HEK293 (cell line): Measurements from ENCODE around the gene SLC36A3.

Experiments
- CTCF ChIA-PET: fragments of 350-600 bp; formaldehyde crosslinking; extraction: SDS; loops from one replicate; lab custom pipeline; 2021; ENCODE audit warnings: antibody characterized with exemption; lab: Yijun Ruan, JAX
- POLR2A ChIA-PET: fragments of 300-600 bp; formaldehyde crosslinking; extraction: SDS; loops from one replicate; lab custom pipeline; 2020; ENCODE audit warnings: antibody characterized with exemption, inconsistent platforms; lab: Yijun Ruan, JAX
- H3K27ac ChIP-seq: fragments of 200-500 bp; sonication (Bioruptor generic); 2 replicates; pipeline ENCODE4 v1.5.1; 2014; ENCODE audit warnings: low read depth, low read length, control low read depth, inconsistent platforms; ENCODE audit errors: extremely low read depth
- H3K36me3 ChIP-seq, 2 experiments: fragments of 200-500 bp in 1 of 2; sonication (Bioruptor generic) in 1 of 2; 1 replicate in 1 of 2; 2 replicates in 1 of 2; pipeline ENCODE4 v1.5.1; 2014 to 2017; ENCODE audit warnings: inconsistent platforms in 2 of 2, low read length in 2 of 2; ENCODE audit not compliant: control insufficient read depth in 2 of 2, insufficient read depth in 1 of 2
- H3K4me1 ChIP-seq: fragments of 200-500 bp; sonication (Bioruptor generic); 2 replicates; pipeline ENCODE4 v1.5.1; 2014; ENCODE audit warnings: mild to moderate bottlenecking, low read length, inconsistent platforms; ENCODE audit not compliant: control insufficient read depth, insufficient read depth
- H3K4me3 ChIP-seq: 2 replicates; pipeline ENCODE4 v1.5.1; 2011; ENCODE audit warnings: low read depth, mild to moderate bottlenecking, control low read depth, low read length, moderate library complexity
- H3K9me3 ChIP-seq: fragments of 200-500 bp; sonication (Bioruptor generic); 2 replicates; pipeline ENCODE4 v1.5.1; 2014; ENCODE audit warnings: low read depth, low read length, inconsistent platforms; ENCODE audit not compliant: control insufficient read depth, insufficient read depth
- GFI1B ChIP-seq: fragments of 450-650 bp; formaldehyde crosslinking; IDR thresholded peaks from 2 replicates; pipeline ENCODE4 v1.5.1; 2016; ENCODE audit warnings: missing biosample characterization, missing genetic modification characterization
- HOXD13 ChIP-seq: sonication (generic); formaldehyde crosslinking; IDR thresholded peaks from 2 replicates; pipeline ENCODE4 v1.8.0; 2022; ENCODE audit warnings: missing genetic modification reagents, borderline replicate concordance
- KLF8 ChIP-seq: fragments of 450-650 bp; formaldehyde crosslinking; IDR thresholded peaks from 2 replicates; pipeline ENCODE4 v1.5.1; 2016; ENCODE audit warnings: missing biosample characterization, missing genetic modification characterization
- SCRT2 ChIP-seq: fragments of 450-650 bp; formaldehyde crosslinking; IDR thresholded peaks from 2 replicates; pipeline ENCODE4 v1.5.1; 2016; ENCODE audit warnings: missing biosample characterization, missing genetic modification characterization
- TCF7L2 ChIP-seq: IDR thresholded peaks from 2 replicates; pipeline ENCODE4 v1.6.1; 2011; ENCODE audit warnings: low read depth, mild to moderate bottlenecking, inconsistent platforms, low read length, moderate library complexity, borderline replicate concordance
- ZFP3 ChIP-seq: fragments of 450-650 bp; formaldehyde crosslinking; IDR thresholded peaks from 2 replicates; pipeline ENCODE4 v1.5.1; 2016; ENCODE audit warnings: low read depth, missing biosample characterization, missing genetic modification characterization
- ZNF112 ChIP-seq: fragments of 450-650 bp; formaldehyde crosslinking; IDR thresholded peaks from 2 replicates; pipeline ENCODE4 v1.5.0; 2017; ENCODE audit warnings: missing biosample characterization, missing genetic modification characterization
- ZNF169 ChIP-seq: fragments of 450-650 bp; formaldehyde crosslinking; IDR thresholded peaks from 2 replicates; pipeline ENCODE4 v1.5.1; 2016; ENCODE audit warnings: missing biosample characterization, missing genetic modification characterization
- ZNF302 ChIP-seq: fragments of 450-650 bp; formaldehyde crosslinking; IDR thresholded peaks from 2 replicates; pipeline ENCODE4 v1.5.1; 2016; ENCODE audit warnings: missing biosample characterization, missing genetic modification characterization, low read depth
- ZNF324 ChIP-seq: fragments of 450-650 bp; formaldehyde crosslinking; IDR thresholded peaks from 2 replicates; pipeline ENCODE4 v1.5.1; 2016; ENCODE audit warnings: missing biosample characterization, missing genetic modification characterization
- ZNF341 ChIP-seq: fragments of 450-650 bp; formaldehyde crosslinking; IDR thresholded peaks from 2 replicates; pipeline ENCODE4; 2016; ENCODE audit warnings: low read depth, missing biosample characterization, missing genetic modification characterization
- ZNF514 ChIP-seq: fragments of 450-650 bp; formaldehyde crosslinking; IDR thresholded peaks from 2 replicates; pipeline ENCODE4 v1.5.1; 2016; ENCODE audit warnings: missing biosample characterization, missing genetic modification characterization
- ZNF76 ChIP-seq: fragments of 450-650 bp; formaldehyde crosslinking; IDR thresholded peaks from 2 replicates; pipeline ENCODE4; 2016; ENCODE audit warnings: low read depth, missing biosample characterization, missing genetic modification characterization, borderline replicate concordance
- TF ChIP-seq, protein P1 (sequence below): fragments of 450-650 bp; formaldehyde crosslinking; IDR thresholded peaks from 2 replicates; pipeline ENCODE4 v1.5.1; 2016; ENCODE audit warnings: missing biosample characterization, missing genetic modification characterization
- TF ChIP-seq, protein P2 (sequence below): fragments of 450-650 bp; formaldehyde crosslinking; IDR thresholded peaks from 2 replicates; pipeline ENCODE4 v1.5.1; 2016; ENCODE audit warnings: missing biosample characterization, missing genetic modification characterization
- TF ChIP-seq, protein P3 (sequence below): fragments of 450-650 bp; formaldehyde crosslinking; IDR thresholded peaks from 2 replicates; pipeline ENCODE4 v1.5.1; 2016; ENCODE audit warnings: missing biosample characterization, missing genetic modification characterization
- TF ChIP-seq, protein P4 (sequence below): fragments of 450-650 bp; formaldehyde crosslinking; IDR thresholded peaks from 2 replicates; pipeline ENCODE4 v1.5.1; 2016; ENCODE audit warnings: missing biosample characterization, missing genetic modification characterization, borderline replicate concordance
- TF ChIP-seq, protein P5 (sequence below): fragments of 450-650 bp; formaldehyde crosslinking; IDR thresholded peaks from 2 replicates; pipeline ENCODE4 v1.5.1; 2017; ENCODE audit warnings: missing biosample characterization, missing genetic modification characterization
- TF ChIP-seq, protein P6 (sequence below): fragments of 450-650 bp; formaldehyde crosslinking; IDR thresholded peaks from 2 replicates; pipeline ENCODE4 v1.5.0; 2017; ENCODE audit warnings: missing biosample characterization, missing genetic modification characterization, borderline replicate concordance

Gene SLC36A3

DNA sequence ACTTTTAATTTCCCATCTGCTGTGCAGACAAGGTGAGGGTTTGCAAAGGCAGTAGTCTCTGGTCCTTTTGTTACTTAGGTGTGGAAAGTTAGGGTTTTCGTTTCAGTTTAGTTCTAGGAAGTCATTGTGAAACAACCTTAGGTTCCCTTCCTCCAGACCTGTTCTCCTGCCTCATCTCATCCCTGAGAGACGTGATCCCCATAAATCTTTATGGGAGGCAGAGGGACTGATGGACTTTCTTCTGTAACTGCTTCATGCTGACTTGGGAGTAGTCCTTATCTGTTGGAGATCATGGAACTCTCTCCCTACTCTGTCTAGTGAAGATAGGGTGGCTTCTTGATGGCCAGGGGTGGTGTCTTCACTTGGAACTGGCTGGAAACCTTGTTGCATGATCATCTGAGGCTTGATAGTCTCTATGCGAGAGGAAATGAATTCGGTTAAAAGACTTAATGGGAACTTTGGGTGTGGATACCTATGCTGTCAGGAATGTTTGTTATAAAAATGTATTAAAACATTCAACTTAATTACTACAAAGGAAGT is 57.8 kb downstream of the SLC36A3 start (continued):
- TF ChIP-seq, protein P1, sequence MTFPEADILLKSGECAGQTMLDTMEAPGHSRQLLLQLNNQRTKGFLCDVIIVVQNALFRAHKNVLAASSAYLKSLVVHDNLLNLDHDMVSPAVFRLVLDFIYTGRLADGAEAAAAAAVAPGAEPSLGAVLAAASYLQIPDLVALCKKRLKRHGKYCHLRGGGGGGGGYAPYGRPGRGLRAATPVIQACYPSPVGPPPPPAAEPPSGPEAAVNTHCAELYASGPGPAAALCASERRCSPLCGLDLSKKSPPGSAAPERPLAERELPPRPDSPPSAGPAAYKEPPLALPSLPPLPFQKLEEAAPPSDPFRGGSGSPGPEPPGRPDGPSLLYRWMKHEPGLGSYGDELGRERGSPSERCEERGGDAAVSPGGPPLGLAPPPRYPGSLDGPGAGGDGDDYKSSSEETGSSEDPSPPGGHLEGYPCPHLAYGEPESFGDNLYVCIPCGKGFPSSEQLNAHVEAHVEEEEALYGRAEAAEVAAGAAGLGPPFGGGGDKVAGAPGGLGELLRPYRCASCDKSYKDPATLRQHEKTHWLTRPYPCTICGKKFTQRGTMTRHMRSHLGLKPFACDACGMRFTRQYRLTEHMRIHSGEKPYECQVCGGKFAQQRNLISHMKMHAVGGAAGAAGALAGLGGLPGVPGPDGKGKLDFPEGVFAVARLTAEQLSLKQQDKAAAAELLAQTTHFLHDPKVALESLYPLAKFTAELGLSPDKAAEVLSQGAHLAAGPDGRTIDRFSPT (tag by site-specific recombination): no peak
- TF ChIP-seq ZNF341 (tag by site-specific recombination): no peak
- TF ChIP-seq, protein P2, sequence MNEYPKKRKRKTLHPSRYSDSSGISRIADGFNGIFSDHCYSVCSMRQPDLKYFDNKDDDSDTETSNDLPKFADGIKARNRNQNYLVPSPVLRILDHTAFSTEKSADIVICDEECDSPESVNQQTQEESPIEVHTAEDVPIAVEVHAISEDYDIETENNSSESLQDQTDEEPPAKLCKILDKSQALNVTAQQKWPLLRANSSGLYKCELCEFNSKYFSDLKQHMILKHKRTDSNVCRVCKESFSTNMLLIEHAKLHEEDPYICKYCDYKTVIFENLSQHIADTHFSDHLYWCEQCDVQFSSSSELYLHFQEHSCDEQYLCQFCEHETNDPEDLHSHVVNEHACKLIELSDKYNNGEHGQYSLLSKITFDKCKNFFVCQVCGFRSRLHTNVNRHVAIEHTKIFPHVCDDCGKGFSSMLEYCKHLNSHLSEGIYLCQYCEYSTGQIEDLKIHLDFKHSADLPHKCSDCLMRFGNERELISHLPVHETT (tag by site-specific recombination): no peak
- no peak for TF ChIP-seq ZNF302
- TF ChIP-seq, protein P3, sequence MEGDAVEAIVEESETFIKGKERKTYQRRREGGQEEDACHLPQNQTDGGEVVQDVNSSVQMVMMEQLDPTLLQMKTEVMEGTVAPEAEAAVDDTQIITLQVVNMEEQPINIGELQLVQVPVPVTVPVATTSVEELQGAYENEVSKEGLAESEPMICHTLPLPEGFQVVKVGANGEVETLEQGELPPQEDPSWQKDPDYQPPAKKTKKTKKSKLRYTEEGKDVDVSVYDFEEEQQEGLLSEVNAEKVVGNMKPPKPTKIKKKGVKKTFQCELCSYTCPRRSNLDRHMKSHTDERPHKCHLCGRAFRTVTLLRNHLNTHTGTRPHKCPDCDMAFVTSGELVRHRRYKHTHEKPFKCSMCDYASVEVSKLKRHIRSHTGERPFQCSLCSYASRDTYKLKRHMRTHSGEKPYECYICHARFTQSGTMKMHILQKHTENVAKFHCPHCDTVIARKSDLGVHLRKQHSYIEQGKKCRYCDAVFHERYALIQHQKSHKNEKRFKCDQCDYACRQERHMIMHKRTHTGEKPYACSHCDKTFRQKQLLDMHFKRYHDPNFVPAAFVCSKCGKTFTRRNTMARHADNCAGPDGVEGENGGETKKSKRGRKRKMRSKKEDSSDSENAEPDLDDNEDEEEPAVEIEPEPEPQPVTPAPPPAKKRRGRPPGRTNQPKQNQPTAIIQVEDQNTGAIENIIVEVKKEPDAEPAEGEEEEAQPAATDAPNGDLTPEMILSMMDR (tag by site-specific recombination): no peak

DNA sequence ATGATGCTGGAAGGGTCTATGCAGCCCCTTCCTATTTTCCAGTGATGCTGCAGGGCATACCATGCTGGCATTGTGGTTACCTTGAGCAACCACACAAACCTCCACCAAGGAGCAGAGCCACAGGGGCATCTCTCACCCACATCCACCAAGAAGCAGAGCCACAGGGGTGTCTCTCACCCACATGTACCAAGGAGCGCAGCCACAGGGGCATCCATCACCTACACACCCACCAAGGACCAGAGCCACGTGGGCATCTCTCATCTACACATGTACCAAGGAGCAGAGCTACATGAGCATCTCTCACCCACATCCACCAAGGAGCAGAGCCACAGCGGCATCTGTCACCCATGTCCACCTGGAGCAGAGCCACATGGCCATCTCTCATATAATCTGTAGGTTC is 59.4 kb downstream of the SLC36A3 start:
- Histone ChIP-seq H3K4me3 (no peak overlapping the region), H3K4me1 (no peaks in the 10 kb centered on the region), H3K27ac (no peak overlapping the region), H3K9me3 (no peaks in the 10 kb centered on the region), H3K36me3 (no peaks in the 10 kb centered on the region)
- ChIA-PET POLR2A (no interaction called here), CTCF (no interaction called here)
- TF ChIP-seq GFI1B (no peak), TCF7L2 (no peak)

DNA sequence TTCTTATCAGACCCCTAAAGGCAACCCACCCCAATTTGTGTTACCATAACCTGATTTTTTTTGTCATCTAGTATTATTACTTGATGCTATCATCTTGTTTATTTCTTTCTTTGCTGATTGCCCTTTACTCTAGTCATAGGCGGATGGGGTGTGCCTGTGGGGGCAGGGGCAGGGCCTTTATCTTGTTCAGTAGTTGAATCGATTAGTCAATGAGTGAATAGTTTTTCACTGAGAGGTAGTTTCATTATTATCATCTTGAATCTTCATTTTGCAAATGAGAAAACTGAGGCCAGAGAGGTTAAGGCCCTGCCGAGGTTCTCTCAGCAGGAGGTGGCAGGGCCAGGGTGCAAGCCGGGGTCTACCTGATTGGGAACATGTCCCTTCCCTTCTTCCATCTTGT is 60.0 kb downstream of the SLC36A3 start:
- POLR2A ChIA-PET: no interaction called here
- no peak overlapping the region for H3K27ac ChIP-seq
- no peaks in the 10 kb centered on the region for H3K36me3 ChIP-seq
- no peak overlapping the region for H3K4me3 ChIP-seq
- H3K4me1 ChIP-seq: no peaks in the 10 kb centered on the region
- no peaks in the 10 kb centered on the region for H3K9me3 ChIP-seq
- CTCF ChIA-PET: no interaction called here
- TF ChIP-seq ZNF112 (no peak), KLF8 (tag by site-specific recombination) (no peak), SCRT2 (no peak), ZNF514 (tag by site-specific recombination) (no peak), ZNF76 (no peak), ZNF324 (tag by site-specific recombination) (no peak), ZFP3 (tag by site-specific recombination) (no peak), ZNF169 (tag by site-specific recombination) (no peak), HOXD13 (CRISPR knock-in tag) (no peak)
- TF ChIP-seq, protein P4, sequence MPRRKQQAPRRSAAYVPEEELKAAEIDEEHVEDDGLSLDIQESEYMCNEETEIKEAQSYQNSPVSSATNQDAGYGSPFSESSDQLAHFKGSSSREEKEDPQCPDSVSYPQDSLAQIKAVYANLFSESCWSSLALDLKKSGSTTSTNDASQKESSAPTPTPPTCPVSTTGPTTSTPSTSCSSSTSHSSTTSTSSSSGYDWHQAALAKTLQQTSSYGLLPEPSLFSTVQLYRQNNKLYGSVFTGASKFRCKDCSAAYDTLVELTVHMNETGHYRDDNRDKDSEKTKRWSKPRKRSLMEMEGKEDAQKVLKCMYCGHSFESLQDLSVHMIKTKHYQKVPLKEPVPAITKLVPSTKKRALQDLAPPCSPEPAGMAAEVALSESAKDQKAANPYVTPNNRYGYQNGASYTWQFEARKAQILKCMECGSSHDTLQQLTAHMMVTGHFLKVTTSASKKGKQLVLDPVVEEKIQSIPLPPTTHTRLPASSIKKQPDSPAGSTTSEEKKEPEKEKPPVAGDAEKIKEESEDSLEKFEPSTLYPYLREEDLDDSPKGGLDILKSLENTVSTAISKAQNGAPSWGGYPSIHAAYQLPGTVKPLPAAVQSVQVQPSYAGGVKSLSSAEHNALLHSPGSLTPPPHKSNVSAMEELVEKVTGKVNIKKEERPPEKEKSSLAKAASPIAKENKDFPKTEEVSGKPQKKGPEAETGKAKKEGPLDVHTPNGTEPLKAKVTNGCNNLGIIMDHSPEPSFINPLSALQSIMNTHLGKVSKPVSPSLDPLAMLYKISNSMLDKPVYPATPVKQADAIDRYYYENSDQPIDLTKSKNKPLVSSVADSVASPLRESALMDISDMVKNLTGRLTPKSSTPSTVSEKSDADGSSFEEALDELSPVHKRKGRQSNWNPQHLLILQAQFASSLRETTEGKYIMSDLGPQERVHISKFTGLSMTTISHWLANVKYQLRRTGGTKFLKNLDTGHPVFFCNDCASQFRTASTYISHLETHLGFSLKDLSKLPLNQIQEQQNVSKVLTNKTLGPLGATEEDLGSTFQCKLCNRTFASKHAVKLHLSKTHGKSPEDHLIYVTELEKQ (tag by site-specific recombination): no peak
- TF ChIP-seq, protein P5, sequence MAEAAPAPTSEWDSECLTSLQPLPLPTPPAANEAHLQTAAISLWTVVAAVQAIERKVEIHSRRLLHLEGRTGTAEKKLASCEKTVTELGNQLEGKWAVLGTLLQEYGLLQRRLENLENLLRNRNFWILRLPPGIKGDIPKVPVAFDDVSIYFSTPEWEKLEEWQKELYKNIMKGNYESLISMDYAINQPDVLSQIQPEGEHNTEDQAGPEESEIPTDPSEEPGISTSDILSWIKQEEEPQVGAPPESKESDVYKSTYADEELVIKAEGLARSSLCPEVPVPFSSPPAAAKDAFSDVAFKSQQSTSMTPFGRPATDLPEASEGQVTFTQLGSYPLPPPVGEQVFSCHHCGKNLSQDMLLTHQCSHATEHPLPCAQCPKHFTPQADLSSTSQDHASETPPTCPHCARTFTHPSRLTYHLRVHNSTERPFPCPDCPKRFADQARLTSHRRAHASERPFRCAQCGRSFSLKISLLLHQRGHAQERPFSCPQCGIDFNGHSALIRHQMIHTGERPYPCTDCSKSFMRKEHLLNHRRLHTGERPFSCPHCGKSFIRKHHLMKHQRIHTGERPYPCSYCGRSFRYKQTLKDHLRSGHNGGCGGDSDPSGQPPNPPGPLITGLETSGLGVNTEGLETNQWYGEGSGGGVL (tag by site-specific recombination): no peak
- TF ChIP-seq, protein P6, sequence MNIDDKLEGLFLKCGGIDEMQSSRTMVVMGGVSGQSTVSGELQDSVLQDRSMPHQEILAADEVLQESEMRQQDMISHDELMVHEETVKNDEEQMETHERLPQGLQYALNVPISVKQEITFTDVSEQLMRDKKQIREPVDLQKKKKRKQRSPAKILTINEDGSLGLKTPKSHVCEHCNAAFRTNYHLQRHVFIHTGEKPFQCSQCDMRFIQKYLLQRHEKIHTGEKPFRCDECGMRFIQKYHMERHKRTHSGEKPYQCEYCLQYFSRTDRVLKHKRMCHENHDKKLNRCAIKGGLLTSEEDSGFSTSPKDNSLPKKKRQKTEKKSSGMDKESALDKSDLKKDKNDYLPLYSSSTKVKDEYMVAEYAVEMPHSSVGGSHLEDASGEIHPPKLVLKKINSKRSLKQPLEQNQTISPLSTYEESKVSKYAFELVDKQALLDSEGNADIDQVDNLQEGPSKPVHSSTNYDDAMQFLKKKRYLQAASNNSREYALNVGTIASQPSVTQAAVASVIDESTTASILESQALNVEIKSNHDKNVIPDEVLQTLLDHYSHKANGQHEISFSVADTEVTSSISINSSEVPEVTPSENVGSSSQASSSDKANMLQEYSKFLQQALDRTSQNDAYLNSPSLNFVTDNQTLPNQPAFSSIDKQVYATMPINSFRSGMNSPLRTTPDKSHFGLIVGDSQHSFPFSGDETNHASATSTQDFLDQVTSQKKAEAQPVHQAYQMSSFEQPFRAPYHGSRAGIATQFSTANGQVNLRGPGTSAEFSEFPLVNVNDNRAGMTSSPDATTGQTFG (tag by site-specific recombination): no peak
